HG02981 (cell line): ENCODE data around the gene NPS.

Experiments used
- ATAC-seq: cut with Tn5 transposase; IDR thresholded peaks from one replicate; pipeline ENCODE4 v1.9.1; 2021; ENCODE audit warnings: mild to moderate bottlenecking, moderate library complexity; ENCODE audit not compliant: unreplicated experiment

The NPS gene

DNA sequence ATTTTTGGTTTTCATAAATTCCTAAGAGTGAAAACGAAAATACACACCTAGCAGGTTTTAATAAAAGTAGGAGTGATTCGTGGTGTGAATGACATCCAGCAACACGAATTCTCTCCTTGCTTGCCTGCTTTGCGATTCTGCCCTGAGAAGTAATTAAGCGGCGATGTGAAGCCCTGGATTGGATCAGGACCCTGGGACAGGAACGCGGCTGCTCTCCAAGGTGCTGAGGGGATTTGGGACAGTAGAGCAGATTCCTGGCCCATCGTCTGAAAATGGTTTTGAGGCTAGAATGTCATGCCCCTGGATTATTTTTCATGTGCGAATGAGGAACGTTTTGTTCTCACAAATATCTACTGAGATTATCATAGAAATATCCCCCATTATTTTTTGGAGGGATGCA lies 7.8 kb downstream of the NPS start:
- no peak for ATAC-seq

DNA sequence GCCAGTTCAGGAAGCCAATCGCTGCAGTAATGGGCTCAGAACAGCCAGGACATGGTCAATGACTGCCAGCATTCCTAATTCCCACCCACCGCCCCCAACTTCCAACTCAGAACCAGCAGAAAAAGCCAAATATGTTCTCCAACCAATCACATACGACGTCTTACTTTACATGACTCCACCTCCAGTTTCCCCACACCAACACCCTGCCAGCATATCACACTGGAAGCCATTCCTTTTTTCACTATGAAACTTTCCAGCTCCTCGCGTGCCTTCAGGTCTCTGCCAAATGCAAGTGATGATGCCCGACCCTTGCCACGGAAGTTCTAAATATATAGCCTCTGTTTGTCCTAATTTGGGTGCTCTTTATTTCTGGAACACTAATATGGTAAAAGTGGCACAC lies 12.5 kb downstream of the NPS start:
- ATAC-seq: no peak

DNA sequence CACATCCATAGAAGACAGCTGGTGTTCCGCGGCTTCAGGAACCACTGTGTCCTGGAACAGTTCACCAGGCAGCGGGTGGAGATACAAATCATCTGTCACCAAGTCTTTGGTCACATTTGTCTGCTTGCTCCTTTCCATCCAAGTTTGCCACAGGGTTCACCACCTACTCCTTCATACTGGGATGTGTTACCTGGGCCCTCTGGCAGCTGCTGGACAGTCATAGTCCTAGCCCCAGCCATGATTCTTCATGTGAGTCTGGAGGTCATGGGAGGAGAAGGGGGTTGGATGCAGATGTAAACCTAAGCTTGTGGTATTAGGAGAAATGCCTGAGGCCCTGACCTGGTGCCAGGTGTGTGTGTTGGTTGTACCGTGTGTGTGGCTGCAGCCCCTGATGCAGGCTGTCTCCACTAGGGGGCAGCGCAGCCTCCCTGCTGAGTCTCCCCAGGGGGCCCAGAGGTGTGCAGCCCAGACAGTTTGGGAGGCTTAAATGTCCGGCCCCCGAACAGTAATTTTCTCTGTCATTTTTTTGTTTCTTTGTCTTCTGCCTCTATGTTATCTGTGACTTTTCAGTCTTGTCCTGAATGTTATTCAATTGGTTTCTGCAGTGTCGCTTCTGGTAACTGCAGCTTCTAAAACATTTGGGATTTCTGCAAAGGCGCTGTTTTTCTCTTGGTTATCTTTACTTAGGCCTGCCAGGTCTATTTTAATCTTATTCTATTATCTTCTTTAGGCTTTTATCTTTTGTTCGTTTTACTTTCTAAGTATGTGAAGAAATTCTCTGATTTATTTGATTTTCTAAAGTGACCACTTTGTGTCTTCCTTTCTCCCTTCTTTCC lies 14.8 kb downstream of the NPS start:
- ATAC-seq: no peak

DNA sequence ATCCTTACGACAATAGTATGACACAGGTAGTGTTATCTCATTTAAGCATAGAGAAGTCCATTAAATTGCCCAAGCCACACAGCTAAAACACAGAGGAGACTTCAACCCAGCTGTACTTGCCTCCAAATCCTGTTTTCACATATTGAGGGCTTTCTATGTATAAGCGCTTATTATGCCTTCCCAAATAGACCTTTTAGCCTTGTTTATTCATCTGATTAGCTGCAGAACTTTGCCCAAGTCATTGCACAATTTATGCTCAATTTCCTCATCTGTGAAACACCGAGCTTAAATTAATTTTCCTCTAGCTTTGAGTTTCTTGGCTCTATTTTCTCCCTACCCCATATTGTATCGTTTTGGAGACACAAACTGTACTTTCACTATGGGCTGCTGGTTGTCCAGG lies 15.5 kb downstream of the NPS start:
- ATAC-seq: no peak

DNA sequence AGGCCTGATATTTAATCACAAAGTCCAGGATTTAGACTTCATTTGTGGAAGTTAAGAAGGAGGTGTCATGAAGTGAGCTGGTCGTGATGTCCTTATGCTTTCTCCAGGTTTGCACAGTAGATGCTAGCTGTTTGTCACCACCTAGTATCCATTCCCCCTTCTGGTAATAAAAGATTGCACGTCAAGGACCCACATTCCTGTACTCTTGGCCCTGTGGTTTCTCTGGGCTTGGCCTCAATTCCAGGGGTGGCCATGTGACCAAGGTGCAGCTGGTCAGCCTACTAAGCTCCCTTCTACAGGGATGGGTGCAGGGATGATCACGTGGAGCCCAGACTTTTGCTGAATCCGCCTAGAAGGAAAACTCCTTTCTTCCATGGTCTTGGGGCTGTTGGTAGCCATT lies 16.5 kb downstream of the NPS start:
- no peak for ATAC-seq

DNA sequence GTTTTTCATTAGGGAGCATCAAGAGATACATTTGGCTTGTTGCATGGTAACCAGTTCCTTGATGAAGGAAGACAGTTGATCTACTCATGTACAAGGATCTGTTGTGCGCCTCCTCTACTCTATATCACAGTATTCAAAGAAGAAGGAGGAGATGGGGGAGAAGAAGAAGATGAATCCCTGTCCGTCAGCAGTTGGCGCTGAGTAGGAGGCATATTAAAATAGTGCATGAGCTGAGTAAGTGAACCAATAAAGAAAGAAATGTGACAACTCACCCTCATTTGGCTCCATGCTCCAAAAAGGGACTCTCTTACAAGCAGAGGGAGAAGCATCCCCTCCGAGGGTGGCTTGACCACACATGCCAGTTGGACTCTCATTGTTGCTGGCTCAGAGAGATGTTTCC lies 20.1 kb downstream of the NPS start:
- no peak for ATAC-seq

DNA sequence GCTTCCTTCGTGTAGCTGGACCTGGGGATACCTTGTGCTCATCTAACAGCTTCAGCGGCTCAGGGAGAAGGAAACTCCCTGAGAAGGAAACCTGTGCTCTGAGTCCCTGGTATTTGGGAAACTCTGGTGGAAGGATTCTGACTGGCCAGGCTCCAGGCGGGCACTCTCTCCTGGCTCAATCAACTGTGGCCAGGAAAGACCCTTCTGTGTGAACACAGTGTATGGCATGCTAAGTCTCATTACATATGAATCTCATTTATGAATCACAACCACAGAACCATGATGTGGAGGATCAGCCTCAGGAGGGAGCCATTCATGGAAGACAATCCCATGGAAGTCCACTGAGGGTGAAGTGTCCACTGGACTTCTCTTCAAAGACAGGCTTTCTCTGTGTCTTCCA lies 20.9 kb downstream of the NPS start:
- no peak for ATAC-seq

DNA sequence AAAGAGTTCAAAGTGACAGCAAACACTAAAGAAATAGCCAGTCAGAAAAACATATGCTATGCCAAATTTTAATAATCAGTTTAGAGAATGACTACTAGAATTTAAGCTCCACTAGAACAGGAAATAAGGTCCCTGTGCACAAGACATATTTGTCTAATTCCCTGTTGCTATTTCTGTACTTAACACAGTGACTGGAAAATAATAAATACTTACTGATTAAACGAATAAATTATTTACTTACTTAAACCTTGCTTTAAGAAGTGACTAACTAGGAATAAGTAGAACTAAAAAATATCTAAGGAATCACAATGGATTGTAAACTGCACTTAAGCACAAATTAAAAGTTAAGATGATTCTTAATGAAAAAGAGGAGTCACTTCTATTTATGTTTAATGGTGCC lies 22.3 kb downstream of the NPS start:
- ATAC-seq: no peak

DNA sequence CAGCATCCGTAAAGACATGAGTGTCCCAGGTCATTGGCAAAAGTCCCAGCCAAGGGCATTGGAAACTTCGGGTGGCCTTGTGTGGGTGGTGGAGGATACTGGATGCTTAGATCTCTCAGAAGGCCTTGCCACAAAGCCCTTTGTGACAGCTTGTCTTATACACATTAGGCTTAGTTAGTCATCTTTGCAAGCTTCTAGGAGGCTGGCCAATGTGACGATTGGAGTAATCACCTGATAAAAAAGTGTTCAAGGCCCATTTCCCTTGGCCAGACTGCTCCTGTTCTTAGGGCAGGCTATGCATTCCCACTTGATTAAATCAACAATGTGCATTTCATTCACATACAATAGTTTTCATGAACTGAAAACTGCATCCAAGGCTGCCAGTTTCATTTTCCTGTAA lies 26.9 kb downstream of the NPS start:
- ATAC-seq: no peak

DNA sequence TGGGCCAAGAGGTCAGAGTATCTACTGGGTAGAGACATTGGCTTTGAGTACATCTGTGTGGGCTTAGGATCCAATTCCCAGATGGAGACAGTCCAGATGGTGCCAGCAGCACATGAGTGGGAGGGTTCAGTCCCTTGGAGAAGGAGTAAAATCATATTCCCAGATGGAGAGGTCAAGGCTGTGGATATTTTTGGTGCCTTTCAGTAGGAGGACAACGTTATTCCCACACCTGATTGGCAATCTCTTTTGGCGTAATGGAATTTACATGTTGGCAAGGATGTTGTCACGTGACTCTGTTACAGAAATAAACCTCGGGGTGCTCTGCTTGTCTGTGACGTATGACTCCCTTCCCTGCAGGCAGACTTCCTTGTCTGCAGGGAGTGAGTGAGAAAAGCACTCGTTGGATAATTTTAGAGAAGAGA lies 27.6 kb downstream of the NPS start:
- no peak for ATAC-seq

DNA sequence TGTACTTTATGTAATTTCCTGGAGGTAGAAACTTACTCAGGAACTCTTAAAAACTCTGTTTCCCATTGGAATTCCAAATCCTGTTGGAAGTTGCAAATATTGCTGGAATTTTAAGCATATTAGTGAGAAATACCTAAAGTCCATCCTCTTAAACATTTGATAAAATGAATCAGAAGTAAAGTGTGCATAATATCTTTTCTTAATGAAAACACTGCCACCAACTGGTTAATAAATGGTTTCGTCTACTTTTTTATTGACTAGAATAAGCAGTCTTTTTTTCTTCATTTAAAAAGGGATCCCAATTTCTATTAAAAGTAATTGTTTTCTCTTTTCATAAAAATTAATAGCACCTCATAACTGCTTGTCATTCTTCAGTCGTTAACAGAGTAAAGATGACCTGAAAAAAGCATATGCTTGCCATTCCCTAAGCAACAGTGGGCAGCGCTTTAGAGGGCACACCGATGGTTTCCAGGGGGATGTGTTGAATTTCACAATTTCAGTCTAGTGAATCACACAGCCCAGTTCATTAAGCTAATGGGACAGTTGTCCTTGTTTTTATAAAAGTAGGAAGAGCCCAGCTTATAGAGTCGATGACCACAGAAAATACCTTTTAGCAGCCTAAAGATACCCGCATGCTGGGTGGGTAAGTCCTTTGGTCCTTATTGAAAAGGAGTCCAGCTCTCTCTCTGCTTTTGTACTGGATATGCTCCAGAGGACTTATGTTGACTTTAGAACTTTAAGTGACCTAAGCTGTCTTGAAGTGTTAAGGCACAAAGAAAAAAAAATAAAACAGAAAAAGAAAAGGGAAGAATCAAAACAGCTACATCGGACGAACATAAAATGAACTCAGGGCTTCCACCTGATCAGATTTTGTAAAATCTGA lies 28.5 kb downstream of the NPS start:
- no peak for ATAC-seq

DNA sequence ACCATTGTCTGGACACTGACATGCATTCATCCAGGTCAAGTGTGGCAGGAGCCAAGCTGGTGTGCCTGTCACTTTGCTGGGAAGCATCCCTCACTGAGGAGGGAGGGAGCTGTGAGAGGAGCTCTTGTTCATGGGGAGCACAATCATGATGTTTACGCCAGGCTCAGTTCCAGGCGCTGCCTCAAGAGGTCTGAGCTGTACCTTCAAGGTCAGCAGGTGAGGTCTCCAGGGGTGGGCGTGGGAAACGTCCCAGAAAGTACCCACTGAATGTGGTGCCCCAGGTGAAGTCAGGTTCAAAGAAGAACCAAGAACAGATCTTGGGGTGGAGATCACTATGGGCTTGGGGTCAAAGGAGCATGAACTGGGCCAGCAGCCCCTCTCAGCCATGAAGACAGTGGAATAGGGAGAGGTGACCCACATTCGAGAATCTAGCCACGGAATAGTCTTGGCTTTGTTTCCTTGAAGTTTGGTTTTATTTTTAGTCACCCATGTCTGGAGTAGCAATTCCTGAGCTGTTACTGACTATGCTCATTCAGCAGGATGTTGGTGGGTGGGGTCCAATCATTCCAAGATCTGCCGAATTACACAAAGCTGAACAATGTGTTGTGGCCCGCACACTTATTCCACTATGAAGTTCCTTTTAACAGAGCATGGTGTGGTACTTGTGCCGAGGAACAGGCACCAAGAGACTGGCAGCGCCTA lies 29.3 kb downstream of the NPS start:
- no peak for ATAC-seq

DNA sequence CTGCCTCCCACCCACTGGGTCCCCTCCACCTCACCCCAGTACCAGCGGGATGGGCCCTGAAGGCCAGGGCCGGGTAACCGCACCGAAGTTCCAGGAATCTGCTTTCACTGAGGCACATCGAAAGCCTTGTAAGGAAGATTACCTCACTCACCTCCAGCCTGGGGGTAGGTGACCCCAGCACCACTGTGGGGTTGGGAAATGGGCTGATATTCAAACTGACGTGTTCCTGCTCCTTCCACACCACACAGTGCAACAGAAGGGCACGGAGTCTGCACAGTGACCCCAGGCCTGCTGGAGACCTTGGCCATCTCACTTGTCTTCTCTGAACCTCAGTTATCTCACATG lies 29.8 kb downstream of the NPS start:
- no peak for ATAC-seq

DNA sequence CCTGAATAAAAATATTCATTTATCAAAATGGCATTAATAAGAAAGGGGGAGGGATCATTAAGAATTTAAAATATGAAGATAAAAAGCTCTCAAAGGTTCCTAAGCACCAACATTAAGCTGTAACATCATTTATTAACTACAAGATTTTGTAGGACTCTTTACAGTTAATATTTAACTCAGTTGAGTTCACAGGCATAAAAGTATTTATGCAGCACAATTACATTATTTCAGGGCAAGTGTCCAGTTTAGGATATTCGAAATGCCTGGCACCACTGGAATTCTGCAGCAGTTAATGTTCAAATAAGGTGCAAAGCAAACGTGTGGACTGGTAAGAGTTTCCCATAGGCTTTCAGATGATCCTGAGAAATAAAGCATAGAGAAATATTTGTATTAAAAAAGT lies 30.5 kb downstream of the NPS start:
- ATAC-seq: no peak

DNA sequence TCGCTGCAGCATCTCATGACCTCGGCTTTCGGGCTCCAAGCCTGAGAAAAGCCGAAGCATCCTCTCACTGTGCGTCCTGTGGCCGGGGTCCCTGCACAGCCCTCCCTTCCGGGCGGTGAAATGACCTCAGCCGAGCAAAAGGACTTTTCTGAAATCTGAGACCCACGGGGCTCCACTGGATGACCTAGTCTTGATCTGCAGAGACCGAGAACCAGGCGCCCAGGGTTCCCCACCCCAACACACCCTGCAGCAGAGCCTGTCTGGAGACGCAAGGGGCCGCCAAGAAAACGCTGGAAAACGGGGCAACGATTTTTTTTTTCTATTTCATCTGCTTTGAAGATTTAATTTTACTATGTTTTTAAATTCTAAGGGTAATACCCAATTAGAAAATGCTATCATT lies 31.7 kb downstream of the NPS start:
- ATAC-seq: no peak

DNA sequence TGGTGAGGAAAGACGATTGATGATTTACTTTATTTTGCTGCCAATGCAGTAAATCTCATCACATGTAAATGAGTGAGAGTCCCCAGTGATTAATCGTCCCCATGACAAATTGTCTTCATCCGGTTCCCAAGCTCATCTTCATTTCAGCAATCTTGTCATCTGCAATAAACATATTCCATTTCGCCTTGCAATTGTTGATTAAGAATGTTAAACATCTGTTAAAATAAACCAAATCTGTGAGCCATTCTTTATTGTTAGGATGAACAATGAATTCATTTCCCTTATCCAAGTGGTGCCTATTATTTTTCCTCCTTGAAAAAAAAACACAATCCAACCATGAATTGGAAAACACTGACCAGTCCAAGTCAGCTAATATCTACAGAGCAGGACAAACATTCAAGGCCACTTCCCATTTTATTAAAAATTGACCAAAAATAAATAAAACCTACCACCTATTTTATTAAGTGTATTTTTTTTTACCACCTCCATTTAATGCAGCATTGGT lies 36.5 kb downstream of the NPS start:
- ATAC-seq: no peak

DNA sequence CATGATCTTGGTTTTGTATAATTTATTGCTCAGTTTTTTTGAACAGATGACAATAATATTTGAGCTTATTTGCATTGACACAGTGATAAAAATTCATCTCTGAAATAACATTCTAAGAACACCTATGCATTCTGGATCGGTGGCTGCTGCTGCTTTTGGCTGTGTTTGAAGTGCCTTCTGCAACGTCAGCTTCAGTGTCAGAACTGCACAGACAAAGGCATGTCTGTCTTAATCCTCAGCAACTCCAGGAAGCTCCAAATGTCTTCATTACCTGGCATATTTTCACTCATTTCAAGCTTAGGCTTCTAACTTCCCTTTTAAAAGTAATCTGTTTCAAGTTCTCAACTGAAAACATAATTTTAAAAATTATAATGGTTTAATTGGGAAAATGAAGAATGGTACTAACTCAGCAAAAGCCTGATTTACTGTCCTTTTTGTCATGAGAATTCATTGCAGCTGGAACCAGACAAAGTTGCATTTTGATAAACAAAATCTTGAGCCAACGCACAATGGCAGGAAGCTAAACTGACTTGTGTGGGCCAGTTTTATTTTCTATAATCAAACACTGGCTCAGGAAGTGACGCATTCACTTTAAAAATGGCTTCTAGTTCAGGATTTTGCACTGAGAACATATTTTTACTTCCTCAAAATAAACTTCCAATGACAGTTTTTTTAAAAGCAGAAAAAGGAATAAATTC lies 38.7 kb downstream of the NPS start:
- ATAC-seq: no peak

DNA sequence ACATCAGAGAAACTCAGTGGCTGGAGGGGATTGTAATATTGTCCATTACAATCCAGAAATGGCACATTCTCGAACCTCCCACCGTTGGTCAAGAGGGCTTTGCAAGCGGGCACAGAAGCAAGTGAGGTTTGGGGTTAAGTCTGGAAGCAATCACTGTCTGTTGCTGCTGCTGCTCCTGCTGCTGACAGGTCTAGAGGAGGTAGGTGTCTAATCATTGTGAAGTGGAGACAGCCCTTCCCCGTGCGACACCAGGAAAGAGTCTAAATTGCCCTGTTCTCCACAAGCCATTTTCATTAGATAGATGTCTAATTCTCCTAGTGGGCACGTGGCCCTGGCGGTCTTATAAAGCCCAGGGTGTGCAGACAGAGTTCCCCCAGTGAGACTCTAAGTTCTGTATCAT lies 43.5 kb downstream of the NPS start:
- ATAC-seq: no peak

DNA sequence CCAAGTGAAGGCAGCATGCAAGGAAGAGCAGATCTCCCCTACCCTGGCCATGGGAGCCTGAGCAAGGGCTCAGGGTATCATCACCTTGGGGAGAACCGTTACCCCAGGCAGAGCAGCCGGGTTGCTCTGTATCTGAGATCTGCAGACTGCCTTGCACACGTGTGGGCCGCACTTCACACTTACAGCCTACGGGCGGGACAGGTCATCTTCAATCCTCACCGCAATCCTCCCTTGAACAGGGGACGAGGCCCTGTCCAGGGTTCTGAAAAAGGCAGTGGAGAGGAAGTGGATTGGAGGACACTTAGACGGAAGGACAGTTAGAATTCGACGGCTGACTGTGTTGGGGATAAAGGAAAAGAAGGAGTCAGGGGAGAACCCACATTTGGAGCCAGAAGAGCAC lies 51.4 kb downstream of the NPS start:
- no peak for ATAC-seq
